HL-60 (cell line): ENCODE measurements around the gene ZNF444.

Source experiments
- GABPA ChIP-seq: IDR thresholded peaks from 2 replicates; pipeline ENCODE4 v1.6.1; 2012; ENCODE audit warnings: low read depth
- POLR2AphosphoS5 ChIP-seq: IDR thresholded peaks from 2 replicates; pipeline ENCODE4 v1.6.1; 2012; ENCODE audit warnings: low read depth
- SPI1 ChIP-seq: IDR thresholded peaks from 2 replicates; pipeline ENCODE4 v1.6.1; 2012; ENCODE audit warnings: low read depth, mild to moderate bottlenecking, borderline replicate concordance
- TF ChIP-seq, protein P1 (sequence below): IDR thresholded peaks from one replicate; pipeline ENCODE4 v1.5.1; 2011; ENCODE audit warnings: low read length, control low read depth, inconsistent platforms; ENCODE audit not compliant: insufficient read depth
- TF ChIP-seq, protein P2 (sequence below): IDR thresholded peaks from 2 replicates; pipeline ENCODE4 v1.6.1; 2012; ENCODE audit warnings: low read depth; ENCODE audit not compliant: insufficient replicate concordance

DNA sequence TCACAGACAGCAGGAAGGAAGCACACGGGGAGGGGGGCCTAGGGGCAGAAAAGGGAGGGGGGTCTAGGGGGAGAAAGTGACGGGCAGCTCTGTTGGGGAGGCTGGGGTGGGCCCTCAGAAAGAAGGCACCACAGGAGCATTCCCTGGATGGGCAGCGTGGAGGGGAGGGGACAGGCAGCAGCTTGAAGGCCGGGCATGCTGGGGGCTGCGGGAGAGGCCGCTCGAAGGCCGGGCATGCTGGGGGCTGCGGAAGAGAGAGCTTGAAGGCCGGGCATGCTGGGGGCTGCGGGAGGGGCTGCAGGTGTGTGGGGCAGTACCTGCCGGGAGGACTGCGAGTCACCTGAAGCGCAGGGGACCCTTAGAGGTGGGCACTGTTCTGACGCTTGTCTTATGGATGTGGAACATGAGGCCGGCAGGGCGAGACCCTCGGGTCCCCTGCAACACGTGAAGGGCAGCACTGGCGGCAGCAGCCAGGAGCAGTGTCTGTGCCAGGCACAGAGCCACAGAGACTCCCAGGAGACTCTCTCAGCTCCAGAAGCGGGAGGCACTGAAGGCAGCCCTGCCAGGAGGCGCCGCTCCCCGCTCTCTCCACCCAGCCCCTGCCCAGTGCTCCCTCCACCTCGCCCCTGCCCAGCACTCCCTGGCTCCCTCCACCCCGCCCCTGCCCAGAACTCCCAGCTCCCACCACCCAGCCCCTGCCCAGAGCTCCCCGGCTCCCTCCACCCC is 33.3 kb upstream of the ZNF444 start:
- TF ChIP-seq POLR2AphosphoS5 (no peak), SPI1 (no peak), GABPA (no peak)
- TF ChIP-seq, protein P1, sequence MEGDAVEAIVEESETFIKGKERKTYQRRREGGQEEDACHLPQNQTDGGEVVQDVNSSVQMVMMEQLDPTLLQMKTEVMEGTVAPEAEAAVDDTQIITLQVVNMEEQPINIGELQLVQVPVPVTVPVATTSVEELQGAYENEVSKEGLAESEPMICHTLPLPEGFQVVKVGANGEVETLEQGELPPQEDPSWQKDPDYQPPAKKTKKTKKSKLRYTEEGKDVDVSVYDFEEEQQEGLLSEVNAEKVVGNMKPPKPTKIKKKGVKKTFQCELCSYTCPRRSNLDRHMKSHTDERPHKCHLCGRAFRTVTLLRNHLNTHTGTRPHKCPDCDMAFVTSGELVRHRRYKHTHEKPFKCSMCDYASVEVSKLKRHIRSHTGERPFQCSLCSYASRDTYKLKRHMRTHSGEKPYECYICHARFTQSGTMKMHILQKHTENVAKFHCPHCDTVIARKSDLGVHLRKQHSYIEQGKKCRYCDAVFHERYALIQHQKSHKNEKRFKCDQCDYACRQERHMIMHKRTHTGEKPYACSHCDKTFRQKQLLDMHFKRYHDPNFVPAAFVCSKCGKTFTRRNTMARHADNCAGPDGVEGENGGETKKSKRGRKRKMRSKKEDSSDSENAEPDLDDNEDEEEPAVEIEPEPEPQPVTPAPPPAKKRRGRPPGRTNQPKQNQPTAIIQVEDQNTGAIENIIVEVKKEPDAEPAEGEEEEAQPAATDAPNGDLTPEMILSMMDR, result no peak
- TF ChIP-seq, protein P2, sequence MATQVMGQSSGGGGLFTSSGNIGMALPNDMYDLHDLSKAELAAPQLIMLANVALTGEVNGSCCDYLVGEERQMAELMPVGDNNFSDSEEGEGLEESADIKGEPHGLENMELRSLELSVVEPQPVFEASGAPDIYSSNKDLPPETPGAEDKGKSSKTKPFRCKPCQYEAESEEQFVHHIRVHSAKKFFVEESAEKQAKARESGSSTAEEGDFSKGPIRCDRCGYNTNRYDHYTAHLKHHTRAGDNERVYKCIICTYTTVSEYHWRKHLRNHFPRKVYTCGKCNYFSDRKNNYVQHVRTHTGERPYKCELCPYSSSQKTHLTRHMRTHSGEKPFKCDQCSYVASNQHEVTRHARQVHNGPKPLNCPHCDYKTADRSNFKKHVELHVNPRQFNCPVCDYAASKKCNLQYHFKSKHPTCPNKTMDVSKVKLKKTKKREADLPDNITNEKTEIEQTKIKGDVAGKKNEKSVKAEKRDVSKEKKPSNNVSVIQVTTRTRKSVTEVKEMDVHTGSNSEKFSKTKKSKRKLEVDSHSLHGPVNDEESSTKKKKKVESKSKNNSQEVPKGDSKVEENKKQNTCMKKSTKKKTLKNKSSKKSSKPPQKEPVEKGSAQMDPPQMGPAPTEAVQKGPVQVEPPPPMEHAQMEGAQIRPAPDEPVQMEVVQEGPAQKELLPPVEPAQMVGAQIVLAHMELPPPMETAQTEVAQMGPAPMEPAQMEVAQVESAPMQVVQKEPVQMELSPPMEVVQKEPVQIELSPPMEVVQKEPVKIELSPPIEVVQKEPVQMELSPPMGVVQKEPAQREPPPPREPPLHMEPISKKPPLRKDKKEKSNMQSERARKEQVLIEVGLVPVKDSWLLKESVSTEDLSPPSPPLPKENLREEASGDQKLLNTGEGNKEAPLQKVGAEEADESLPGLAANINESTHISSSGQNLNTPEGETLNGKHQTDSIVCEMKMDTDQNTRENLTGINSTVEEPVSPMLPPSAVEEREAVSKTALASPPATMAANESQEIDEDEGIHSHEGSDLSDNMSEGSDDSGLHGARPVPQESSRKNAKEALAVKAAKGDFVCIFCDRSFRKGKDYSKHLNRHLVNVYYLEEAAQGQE, result no peak
